NCI-H446 (cell line): ENCODE measurements around the gene TRAF7.

Experiments used
- DNase-seq, 2 experiments: peaks; one replicate each; lab custom pipeline; 2025; lab: John Stamatoyannopoulos, UW

TRAF7 gene

GRCh38 chr16:2216330-2216729, 60.7 kb downstream of the TRAF7 start:
- no peak for DNase-seq

GRCh38 chr16:2223221-2223941, 67.8 kb downstream of the TRAF7 start, which contains the start of gene E4F1:
Gene E4F1, plus strand, starts transcription at chr16:2223591. Its CDS starts 23 bp downstream, at chr16:2223614.
- peak; percentile 94 to 99 for DNase-seq

- DNase-seq = peak in 1 of 2 experiments; percentile 25
Observed at GRCh38 chr16:2223942-2224486, 68.4 kb downstream of the TRAF7 start.

- DNase-seq = no peak
Observed at GRCh38 chr16:2226245-2226793, 70.7 kb downstream of the TRAF7 start.

- no peak for DNase-seq
Observed at GRCh38 chr16:2226918-2227317, 71.3 kb downstream of the TRAF7 start.
